ENCODE data around the gene ABCA5.

ABCA5 gene

DNA sequence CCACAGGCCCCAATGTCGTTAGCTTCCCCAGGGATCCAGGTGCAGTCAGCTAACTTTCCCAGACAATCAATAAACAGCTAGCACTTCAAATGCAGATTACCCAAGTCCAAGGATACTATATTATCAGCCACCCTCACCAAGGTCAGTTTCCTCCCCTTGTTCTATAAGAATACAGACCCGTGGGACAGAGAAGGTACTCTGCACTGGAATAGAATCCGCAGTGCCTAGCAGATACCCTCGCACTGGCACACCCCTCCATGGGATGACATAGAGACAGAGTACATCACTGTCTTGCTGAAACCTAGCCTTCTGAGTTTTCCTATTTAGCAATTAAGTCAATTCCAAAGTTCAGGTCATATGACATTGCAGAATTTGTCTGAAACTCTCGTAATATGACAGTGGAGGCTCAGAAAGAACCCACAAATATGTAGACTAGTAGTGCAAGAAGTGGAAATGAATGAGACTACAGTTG, 58.4 kb downstream of the ABCA5 start:
- TF ChIP-seq, protein P1, sequence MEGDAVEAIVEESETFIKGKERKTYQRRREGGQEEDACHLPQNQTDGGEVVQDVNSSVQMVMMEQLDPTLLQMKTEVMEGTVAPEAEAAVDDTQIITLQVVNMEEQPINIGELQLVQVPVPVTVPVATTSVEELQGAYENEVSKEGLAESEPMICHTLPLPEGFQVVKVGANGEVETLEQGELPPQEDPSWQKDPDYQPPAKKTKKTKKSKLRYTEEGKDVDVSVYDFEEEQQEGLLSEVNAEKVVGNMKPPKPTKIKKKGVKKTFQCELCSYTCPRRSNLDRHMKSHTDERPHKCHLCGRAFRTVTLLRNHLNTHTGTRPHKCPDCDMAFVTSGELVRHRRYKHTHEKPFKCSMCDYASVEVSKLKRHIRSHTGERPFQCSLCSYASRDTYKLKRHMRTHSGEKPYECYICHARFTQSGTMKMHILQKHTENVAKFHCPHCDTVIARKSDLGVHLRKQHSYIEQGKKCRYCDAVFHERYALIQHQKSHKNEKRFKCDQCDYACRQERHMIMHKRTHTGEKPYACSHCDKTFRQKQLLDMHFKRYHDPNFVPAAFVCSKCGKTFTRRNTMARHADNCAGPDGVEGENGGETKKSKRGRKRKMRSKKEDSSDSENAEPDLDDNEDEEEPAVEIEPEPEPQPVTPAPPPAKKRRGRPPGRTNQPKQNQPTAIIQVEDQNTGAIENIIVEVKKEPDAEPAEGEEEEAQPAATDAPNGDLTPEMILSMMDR (IDR thresholded peaks at IDR 0.05; ENCODE audit: low read depth, low read length, missing control alignments), result no peak
- DNase-seq (ENCODE audit: low read depth), result no peak
- no peak overlapping the region for H3K4me3 ChIP-seq (ENCODE audit: low read depth, low read length)

DNA sequence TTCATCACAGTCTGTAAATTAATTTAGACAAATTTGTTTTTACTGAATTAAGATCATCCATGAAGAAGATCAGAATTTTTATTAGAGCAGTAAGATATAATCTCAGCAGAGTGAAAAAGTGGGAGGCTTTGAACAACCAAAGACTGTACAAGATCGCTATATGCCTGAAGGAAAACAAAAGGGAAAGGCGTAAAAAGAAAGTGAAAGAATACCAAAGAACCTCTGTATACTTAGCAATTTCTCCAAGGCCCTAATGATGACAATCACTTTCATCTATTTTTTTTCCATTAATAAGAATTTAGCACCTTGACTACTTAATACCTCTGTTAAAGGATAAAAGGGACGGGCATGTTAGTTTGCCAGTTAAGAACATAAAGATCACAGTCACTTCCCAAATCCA, 59.7 kb downstream of the ABCA5 start:
- TF ChIP-seq, protein P1 (IDR thresholded peaks at IDR 0.05; ENCODE audit: low read depth, low read length, missing control alignments), result no peak
- no peak overlapping the region for H3K4me3 ChIP-seq (ENCODE audit: low read depth, low read length)
- no peak for DNase-seq (ENCODE audit: low read depth)

DNA sequence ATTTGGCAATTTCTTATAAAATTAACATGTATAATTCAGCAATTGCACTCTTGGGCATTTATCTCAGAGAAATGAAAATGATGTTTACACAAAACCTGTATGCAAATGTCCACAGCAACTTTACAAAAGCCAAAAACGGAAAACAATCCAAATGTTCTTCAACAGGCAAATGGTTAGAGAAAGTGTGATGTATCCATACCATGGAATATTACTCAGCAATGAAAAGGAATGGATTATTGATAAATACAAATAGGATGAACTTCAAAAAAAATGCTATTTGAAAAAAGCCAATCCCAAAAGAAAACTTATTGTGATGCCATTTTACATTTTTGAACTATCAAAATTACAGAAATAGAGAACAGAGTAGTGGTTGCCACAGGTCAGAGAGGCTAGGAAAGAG, 61.1 kb downstream of the ABCA5 start:
- no peak overlapping the region for H3K4me3 ChIP-seq (ENCODE audit: low read depth, low read length)
- no peak for DNase-seq (ENCODE audit: low read depth)
- TF ChIP-seq, protein P1 (IDR thresholded peaks at IDR 0.05; ENCODE audit: low read depth, low read length, missing control alignments), result no peak

DNA sequence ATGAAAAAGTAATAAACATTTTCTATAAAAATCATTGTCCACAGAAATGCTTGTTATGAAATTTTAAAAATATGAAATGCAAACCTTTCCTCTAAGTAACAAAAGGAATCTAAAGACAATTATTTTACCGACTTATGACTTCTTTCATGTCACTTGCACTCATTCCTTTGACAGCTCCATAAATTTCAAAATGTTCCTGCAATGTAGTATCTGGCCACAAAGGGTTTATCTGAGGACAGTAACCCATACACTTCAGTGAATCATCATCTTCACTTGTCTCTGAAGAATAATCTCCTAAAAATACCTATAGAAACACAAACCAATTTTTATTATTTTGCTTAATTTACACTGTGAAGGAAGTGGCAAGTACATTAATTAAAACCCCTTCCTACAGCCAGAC, 72.7 kb downstream of the ABCA5 start:
- H3K4me3 ChIP-seq (ENCODE audit: low read depth, low read length), result no peak overlapping the region
- DNase-seq (ENCODE audit: low read depth), result no peak
- TF ChIP-seq, protein P1 (IDR thresholded peaks at IDR 0.05; ENCODE audit: low read depth, low read length, missing control alignments), result no peak

DNA sequence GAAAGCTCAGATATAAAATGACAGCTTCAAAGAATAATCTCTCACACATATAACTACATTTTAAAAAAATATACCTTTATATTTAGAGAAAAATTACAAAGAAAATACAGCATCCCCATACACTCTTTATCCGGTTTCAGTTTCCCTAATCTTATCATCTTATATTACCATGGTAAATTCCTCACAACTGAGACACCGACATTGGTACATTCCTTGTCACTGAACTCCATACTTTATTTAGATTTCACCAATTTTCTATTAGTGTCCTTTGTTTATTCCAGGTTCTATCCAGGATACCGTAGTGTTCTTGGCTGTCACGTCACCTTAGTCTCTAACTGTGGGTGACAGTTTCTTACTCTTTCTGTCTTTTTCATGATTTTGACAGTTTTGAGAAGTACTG, 76.3 kb downstream of the ABCA5 start:
- no peak overlapping the region for H3K4me3 ChIP-seq (ENCODE audit: low read depth, low read length)
- DNase-seq (ENCODE audit: low read depth), result no peak
- TF ChIP-seq, protein P1 (IDR thresholded peaks at IDR 0.05; ENCODE audit: low read depth, low read length, missing control alignments), result no peak

DNA sequence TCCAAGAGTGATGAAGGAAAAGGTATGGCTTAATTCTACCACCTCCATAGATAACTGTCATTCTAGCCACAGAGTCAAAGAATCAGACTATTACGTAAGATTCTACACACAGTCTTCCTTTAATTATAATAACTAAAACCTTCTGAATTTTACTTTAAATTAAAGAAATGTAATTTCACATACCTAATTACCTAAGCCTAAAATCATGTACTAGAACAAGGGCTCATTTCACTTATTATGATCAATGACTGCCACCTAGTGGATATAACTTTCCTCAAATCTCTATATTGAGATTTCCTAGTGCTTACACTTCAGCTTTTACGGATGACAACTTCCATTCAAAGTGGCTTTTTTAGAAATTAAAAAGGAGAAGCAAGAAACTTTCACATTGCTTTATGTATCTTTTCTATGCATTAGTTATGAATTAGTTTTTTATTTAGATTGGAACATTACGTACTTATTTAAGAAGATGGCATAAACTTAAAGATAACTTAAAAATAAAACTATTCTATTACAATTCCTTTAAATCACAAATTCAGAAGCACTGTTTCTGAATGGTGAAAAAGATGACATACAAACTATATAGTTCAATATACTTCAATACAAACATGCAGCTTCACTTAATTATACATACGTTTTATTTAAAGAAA, 80.1 kb downstream of the ABCA5 start:
- H3K4me3 ChIP-seq (ENCODE audit: low read depth, low read length), result no peak overlapping the region
- peak; percentile 10 for DNase-seq (ENCODE audit: low read depth)
- TF ChIP-seq, protein P1 (IDR thresholded peaks at IDR 0.05; ENCODE audit: low read depth, low read length, missing control alignments), result peak; percentile 28

DNA sequence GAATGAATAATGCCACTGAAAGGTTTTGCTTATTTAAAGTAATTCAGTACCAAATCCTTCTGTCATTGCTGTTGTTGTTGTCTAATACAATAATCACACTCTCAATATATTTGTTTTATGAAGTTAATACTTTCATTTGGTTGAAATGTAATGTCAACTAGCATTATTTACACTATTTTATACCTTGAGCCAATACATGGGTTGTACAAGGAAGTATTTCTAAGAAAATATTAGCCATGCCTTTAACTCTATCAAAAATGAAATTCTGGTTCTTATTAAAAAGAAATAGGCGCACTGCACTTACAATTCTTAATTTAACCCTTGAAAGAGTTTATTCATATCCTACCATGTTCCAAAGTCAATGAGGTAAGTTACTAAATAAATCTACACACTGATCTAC, 80.7 kb downstream of the ABCA5 start:
- no peak overlapping the region for H3K4me3 ChIP-seq (ENCODE audit: low read depth, low read length)
- TF ChIP-seq, protein P1 (IDR thresholded peaks at IDR 0.05; ENCODE audit: low read depth, low read length, missing control alignments), result no peak
- DNase-seq (ENCODE audit: low read depth), result no peak
